ENCODE data around the gene GLE1.

DNA sequence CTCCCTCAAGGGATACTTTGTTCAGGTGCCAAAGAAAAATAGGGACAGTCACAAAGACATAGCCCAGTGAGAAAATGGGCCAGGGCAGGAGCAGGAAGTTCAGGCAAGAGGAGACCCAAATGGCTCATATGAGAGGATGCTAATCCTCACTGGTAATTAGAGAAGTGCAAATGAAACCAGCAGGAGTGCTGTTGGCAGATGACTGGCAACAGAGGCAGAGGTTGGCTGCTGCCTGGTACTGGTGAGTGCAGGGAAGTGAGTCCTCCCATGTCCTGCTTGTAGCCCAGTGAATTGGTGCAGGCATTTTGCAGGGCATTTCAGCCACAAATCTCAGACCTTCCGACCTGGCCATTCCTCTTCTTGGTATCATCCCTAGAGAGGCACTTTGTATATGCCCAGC lies 25.3 kb upstream of the GLE1 start:
- TF ChIP-seq CTCF (conservative IDR thresholded peaks at IDR 0.05) = no peak
- no peak for TF ChIP-seq EZH2 (IDR thresholded peaks at IDR 0.05; ENCODE audit: low read depth)
